Keratinocyte (primary cell): ENCODE data around the gene KDM3B.

Source experiments
- EZH2 ChIP-seq: IDR thresholded peaks from one replicate; pipeline ENCODE4 v1.6.1; 2012; ENCODE audit warnings: inconsistent platforms, mild to moderate bottlenecking, low read length, moderate library complexity
- TF ChIP-seq, protein P1 (sequence below), 3 experiments: IDR thresholded peaks in 1 of 3; conservative IDR thresholded peaks in 1 of 3; optimal IDR thresholded peaks in 1 of 3; 2 replicates in 2 of 3; 3 replicates in 1 of 3; pipeline versions ENCODE3 to v1.5.1; 2011; ENCODE audit warnings: low read length in 3 of 3, mild to moderate bottlenecking in 3 of 3, moderate library complexity in 2 of 3, control low read depth in 1 of 3, inconsistent platforms in 1 of 3; ENCODE audit not compliant: insufficient read depth in 2 of 3; ENCODE audit errors: extremely low read depth in 1 of 3

DNA sequence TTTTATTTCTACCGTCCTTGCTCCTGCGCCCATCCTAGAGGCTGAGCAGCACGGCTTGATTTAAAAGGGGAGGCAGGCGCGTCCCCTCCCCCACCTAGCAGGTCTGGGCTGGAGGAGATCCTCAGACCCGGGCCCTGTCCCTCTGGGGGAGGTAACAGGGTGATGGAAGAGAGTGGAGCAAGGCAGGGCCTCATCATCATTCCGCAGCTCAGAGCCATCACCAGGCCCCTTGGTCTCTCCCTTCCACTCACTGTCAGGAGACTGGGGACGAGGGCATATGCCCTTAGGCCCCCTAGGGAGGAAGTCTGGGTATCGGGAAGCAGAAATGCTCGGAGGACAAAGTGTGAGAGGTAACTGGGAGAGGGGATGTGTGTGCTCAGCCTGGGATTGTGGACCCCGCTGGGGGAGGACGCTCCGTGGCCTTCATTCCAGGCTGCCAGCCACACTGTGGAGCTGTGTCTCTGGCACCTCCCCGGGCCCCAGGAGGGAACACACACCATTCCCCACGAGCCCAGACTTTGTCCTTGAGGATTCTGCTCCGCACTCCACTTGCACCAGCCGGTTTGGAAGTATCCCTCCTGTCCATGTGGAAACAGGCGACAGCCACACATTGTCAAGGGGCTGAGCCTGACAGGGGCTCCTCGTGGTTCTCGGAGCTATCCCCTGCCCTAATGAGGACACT, 87.1 kb downstream of the KDM3B start:
- no peak for TF ChIP-seq EZH2
- TF ChIP-seq, protein P1, sequence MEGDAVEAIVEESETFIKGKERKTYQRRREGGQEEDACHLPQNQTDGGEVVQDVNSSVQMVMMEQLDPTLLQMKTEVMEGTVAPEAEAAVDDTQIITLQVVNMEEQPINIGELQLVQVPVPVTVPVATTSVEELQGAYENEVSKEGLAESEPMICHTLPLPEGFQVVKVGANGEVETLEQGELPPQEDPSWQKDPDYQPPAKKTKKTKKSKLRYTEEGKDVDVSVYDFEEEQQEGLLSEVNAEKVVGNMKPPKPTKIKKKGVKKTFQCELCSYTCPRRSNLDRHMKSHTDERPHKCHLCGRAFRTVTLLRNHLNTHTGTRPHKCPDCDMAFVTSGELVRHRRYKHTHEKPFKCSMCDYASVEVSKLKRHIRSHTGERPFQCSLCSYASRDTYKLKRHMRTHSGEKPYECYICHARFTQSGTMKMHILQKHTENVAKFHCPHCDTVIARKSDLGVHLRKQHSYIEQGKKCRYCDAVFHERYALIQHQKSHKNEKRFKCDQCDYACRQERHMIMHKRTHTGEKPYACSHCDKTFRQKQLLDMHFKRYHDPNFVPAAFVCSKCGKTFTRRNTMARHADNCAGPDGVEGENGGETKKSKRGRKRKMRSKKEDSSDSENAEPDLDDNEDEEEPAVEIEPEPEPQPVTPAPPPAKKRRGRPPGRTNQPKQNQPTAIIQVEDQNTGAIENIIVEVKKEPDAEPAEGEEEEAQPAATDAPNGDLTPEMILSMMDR (optimal IDR thresholded peaks at IDR 0.05 in 1 of 3, IDR thresholded peaks at IDR 0.05 in 1 of 3, conservative IDR thresholded peaks at IDR 0.05 in 1 of 3; ENCODE audit: extremely low read depth in 1 of 3, insufficient read depth in 2 of 3, low read length in 3 of 3), result no peak
